HCT116 (cell line): ENCODE measurements around the gene SP100. TPM values are rescaled to one million over a fixed set of nuclear protein-coding genes. Genes with fewer than 3 reads are reported as not detected.

Experiments
- ATAC-seq: fragments of 200-7000 bp; cut with Tn5 transposase; 2 replicates; pipeline ENCODE4 v1.9.1; 2020; ENCODE audit warnings: mild to moderate bottlenecking, moderate library complexity
- BruUV-seq: library from RNA; stranded (reverse); fragments of 400-500 nt; replicated peaks from 2 replicates; lab custom pipeline; 2021; lab: Mats Ljungman, UMichigan
- CTCF ChIA-PET: fragments of 300-600 bp; sonication (Branson Sonifier 250); formaldehyde crosslinking; loops from one replicate; lab custom pipeline; 2021; ENCODE audit warnings: antibody characterized with exemption; lab: Charles Lee
- POLR2A ChIA-PET: fragments of 300-600, 350-600 bp; sonication (Branson Sonifier 250); formaldehyde crosslinking; loops from one replicate; lab custom pipeline; 2021; ENCODE audit warnings: antibody characterized with exemption; lab: Charles Lee
- RAD21 ChIA-PET, 2 experiments: fragments of 300-600 bp; sonication (Branson Sonifier 250); formaldehyde crosslinking; loops; one replicate each; lab custom pipeline; 2023; ENCODE audit warnings: low total read pairs in 2 of 2; ENCODE audit not compliant: uncharacterized antibody in 2 of 2, unreplicated experiment in 2 of 2, low non-redundant PET in 1 of 2; lab: Charles Lee
- DNase-seq: peaks from one replicate; pipeline ENCODE4 v3.0.0-alpha.2; 2010; ENCODE audit warnings: low read depth, low spot score
- H2AFZ ChIP-seq: fragments of 200-600 bp; shearing (Covaris generic), sonication (generic); 2 replicates; pipeline ENCODE4 v1.6.1; 2017; ENCODE audit warnings: low read depth, mixed run types, mixed read lengths, antibody characterized with exemption, low read length; ENCODE audit not compliant: poor library complexity, severe bottlenecking
- H3K27ac ChIP-seq: 2 replicates; pipeline ENCODE4 v1.5.1; 2012; ENCODE audit warnings: low read depth, low read length
- H3K27me3 ChIP-seq: fragments of 200-600 bp; sonication (generic); 2 replicates; pipeline ENCODE4 v1.6.1; 2016; ENCODE audit warnings: mixed run types, low read length, mixed read lengths; ENCODE audit not compliant: insufficient read depth
- H3K36me3 ChIP-seq, 2 experiments: fragments of 200-500 bp in 1 of 2; fragments of 200-600 bp in 1 of 2; sonication (Bioruptor generic) in 1 of 2; sonication (generic) in 1 of 2; 2 replicates each; pipeline versions ENCODE4 v1.5.1 to v1.6.1; 2014 to 2016; ENCODE audit warnings: low read length in 2 of 2, inconsistent platforms in 1 of 2, mixed read lengths in 1 of 2, mixed run types in 1 of 2; ENCODE audit not compliant: insufficient read depth in 2 of 2, control insufficient read depth in 1 of 2
- H3K4me1 ChIP-seq, 2 experiments: fragments of 200-600 bp in 1 of 2; sonication (generic) in 1 of 2; 2 replicates each; pipeline versions ENCODE4 v1.5.1 to v1.6.1; 2012 to 2017; ENCODE audit warnings: low read length in 2 of 2, inconsistent platforms in 1 of 2, mild to moderate bottlenecking in 1 of 2, mixed read lengths in 1 of 2, mixed run types in 1 of 2, moderate library complexity in 1 of 2; ENCODE audit not compliant: insufficient read depth in 2 of 2, control insufficient read depth in 1 of 2
- H3K4me2 ChIP-seq: fragments of 200-600 bp; sonication (generic); 2 replicates; pipeline ENCODE4 v1.6.1; 2017; ENCODE audit warnings: mixed run types, low read length, mixed read lengths
- H3K4me3 ChIP-seq, 2 experiments: fragments of 200-600 bp in 1 of 2; sonication (generic) in 1 of 2; replicated peaks in 1 of 2; 2 replicates each; pipeline ENCODE4 v1.5.1; 2011 to 2016; ENCODE audit warnings: low read length in 2 of 2, control low read depth in 1 of 2, low read depth in 1 of 2, mild to moderate bottlenecking in 1 of 2, mixed read lengths in 1 of 2, mixed run types in 1 of 2
- H3K79me2 ChIP-seq: fragments of 200-600 bp; sonication (generic); 2 replicates; pipeline ENCODE4 v1.6.1; 2017; ENCODE audit warnings: mild to moderate bottlenecking, mixed run types, low read length, moderate library complexity, mixed read lengths; ENCODE audit not compliant: insufficient read depth
- H3K9ac ChIP-seq: fragments of 200-600 bp; sonication (generic); 2 replicates; pipeline ENCODE4 v1.6.1; 2016; ENCODE audit warnings: low read length, mixed read lengths
- H3K9me2 ChIP-seq: fragments of 200-600 bp; sonication (generic), shearing (Covaris generic); 2 replicates; pipeline ENCODE4 v1.6.1; 2017; ENCODE audit warnings: mixed run types, mild to moderate bottlenecking, moderate library complexity; ENCODE audit not compliant: insufficient read depth
- H3K9me3 ChIP-seq, 2 experiments: fragments of 200-500 bp in 1 of 2; fragments of 200-600 bp in 1 of 2; sonication (Bioruptor generic) in 1 of 2; sonication (generic) in 1 of 2; 2 replicates each; pipeline ENCODE4 v1.6.1; 2014 to 2017; ENCODE audit warnings: low read length in 2 of 2, mixed read lengths in 2 of 2, inconsistent platforms in 1 of 2, low read depth in 1 of 2, mild to moderate bottlenecking in 1 of 2, mixed run types in 1 of 2, moderate library complexity in 1 of 2; ENCODE audit not compliant: control insufficient read depth in 1 of 2, insufficient read depth in 1 of 2
- H4K20me1 ChIP-seq: fragments of 200-600 bp; sonication (generic), shearing (Covaris generic); 2 replicates; pipeline ENCODE4 v1.6.1; 2017; ENCODE audit warnings: mixed run types, mild to moderate bottlenecking, moderate library complexity; ENCODE audit not compliant: insufficient read depth
- ATF3 ChIP-seq: IDR thresholded peaks from 2 replicates; pipeline ENCODE4 v1.6.1; 2012
- CBX3 ChIP-seq: IDR thresholded peaks from 2 replicates; pipeline ENCODE4 v1.6.1; 2012; ENCODE audit warnings: low read depth
- CEBPB ChIP-seq: IDR thresholded peaks from 2 replicates; pipeline ENCODE4 v1.6.1; 2012; ENCODE audit warnings: low read depth
- EGR1 ChIP-seq: IDR thresholded peaks from 2 replicates; pipeline ENCODE4 v1.6.1; 2012; ENCODE audit warnings: low read depth
- EZH2 ChIP-seq: fragments of 200-600 bp; sonication (generic); IDR thresholded peaks from 2 replicates; pipeline ENCODE4 v1.6.1; 2017; ENCODE audit warnings: antibody characterized with exemption, mixed run types
- EZH2phosphoT487 ChIP-seq: fragments of 200-600 bp; IDR thresholded peaks from 2 replicates; pipeline ENCODE4 v1.6.1; 2018; ENCODE audit warnings: antibody characterized with exemption, borderline replicate concordance
- JUND ChIP-seq: IDR thresholded peaks from 2 replicates; pipeline ENCODE4 v1.6.1; 2012
- POLR2A ChIP-seq: IDR thresholded peaks from 2 replicates; pipeline ENCODE4 v1.7.0; 2011; ENCODE audit warnings: borderline replicate concordance; ENCODE audit not compliant: insufficient read depth, insufficient read length; ENCODE audit errors: extremely low read depth
- POLR2AphosphoS5 ChIP-seq: IDR thresholded peaks from 2 replicates; pipeline ENCODE4 v1.6.1; 2011; ENCODE audit warnings: mild to moderate bottlenecking, low read depth, low read length, moderate library complexity
- RAD21 ChIP-seq: IDR thresholded peaks from 2 replicates; pipeline ENCODE4 v1.6.1; 2012; ENCODE audit warnings: low read depth, mild to moderate bottlenecking
- SIN3A ChIP-seq: IDR thresholded peaks from 2 replicates; pipeline ENCODE4 v1.6.1; 2012; ENCODE audit warnings: low read depth
- SP1 ChIP-seq: IDR thresholded peaks from 2 replicates; pipeline ENCODE4 v1.6.1; 2012; ENCODE audit warnings: low read depth
- SRF ChIP-seq: IDR thresholded peaks from 2 replicates; pipeline ENCODE4 v1.6.1; 2012; ENCODE audit warnings: low read depth
- TCF7L2 ChIP-seq: IDR thresholded peaks from 2 replicates; pipeline ENCODE4 v1.7.0; 2011; ENCODE audit warnings: borderline replicate concordance, inconsistent platforms; ENCODE audit not compliant: insufficient read depth, insufficient read length; ENCODE audit errors: extremely low read depth
- YY1 ChIP-seq: IDR thresholded peaks from 2 replicates; pipeline ENCODE4 v1.6.1; 2011; ENCODE audit warnings: low read length, low read depth, moderate library complexity, mild to moderate bottlenecking; ENCODE audit not compliant: insufficient replicate concordance; ENCODE audit errors: extremely low read depth
- ZFX ChIP-seq: fragments of 450-650 bp; IDR thresholded peaks from 2 replicates; pipeline ENCODE4 v1.6.1; 2017
- intact Hi-C: fragments of 100-400 bp; cut with micrococcal nuclease; formaldehyde crosslinking; loops from 2 replicates; pipeline ENCODE4 v1.10.0; 2022
- total RNA-seq: library from RNA; stranded (reverse); gene quantifications from one replicate; pipeline ENCODE4 v1.2.1, GENCODE V29; 2021; ENCODE audit not compliant: unreplicated experiment
- TF ChIP-seq, protein P1 (sequence below): IDR thresholded peaks from 2 replicates; pipeline ENCODE4 v1.6.1; 2011; ENCODE audit warnings: mild to moderate bottlenecking, low read length, moderate library complexity; ENCODE audit not compliant: insufficient replicate concordance; ENCODE audit errors: extremely low read depth
- TF ChIP-seq, protein P2 (sequence below): IDR thresholded peaks from 2 replicates; pipeline ENCODE4 v1.6.1; 2012; ENCODE audit warnings: low read depth
- TF ChIP-seq, protein P3 (sequence below): IDR thresholded peaks from 2 replicates; pipeline ENCODE4 v1.6.1; 2012
- TF ChIP-seq, protein P4 (sequence below), 3 experiments: fragments of 200-600 bp in 1 of 3; sonication (generic) in 1 of 3; IDR thresholded peaks in 2 of 3; conservative IDR thresholded peaks in 1 of 3; 2 replicates each; pipeline ENCODE4 v1.5.1; 2012 to 2017; ENCODE audit warnings: low read depth in 2 of 3, low read length in 2 of 3, antibody characterized with exemption in 1 of 3, borderline replicate concordance in 1 of 3, control low read depth in 1 of 3, mild to moderate bottlenecking in 1 of 3, mixed read lengths in 1 of 3, mixed run types in 1 of 3, moderate library complexity in 1 of 3; ENCODE audit not compliant: insufficient read depth in 1 of 3

Gene SP100
- total RNA-seq, 1 experiment from 2014 or later: 48.1 TPM

DNA sequence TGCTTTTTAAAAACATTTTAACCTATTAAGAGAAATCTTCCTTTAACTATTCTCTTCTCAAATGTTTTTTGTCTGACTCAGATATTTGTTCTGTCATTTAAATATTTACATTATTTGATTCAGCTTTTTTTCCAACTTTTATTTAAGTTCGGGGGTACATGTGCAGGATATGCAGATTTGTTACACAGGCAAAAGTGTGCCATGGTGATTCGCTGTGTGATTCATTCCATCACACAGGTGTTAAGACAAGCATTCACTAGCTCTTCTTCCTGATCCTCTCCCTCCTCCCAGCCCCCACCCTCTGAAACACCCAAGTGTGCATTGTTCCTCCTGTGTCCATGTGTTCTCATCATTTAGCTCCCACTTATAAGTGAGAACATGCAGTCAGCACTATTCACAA lies 19.4 kb downstream of the SP100 start:
- H3K27ac ChIP-seq: no peak overlapping the region
- H2AFZ ChIP-seq: no peak overlapping the region
- DNase-seq: no peak
- TF ChIP-seq EZH2phosphoT487 (no peak), EZH2 (no peak), TCF7L2 (no peak), CBX3 (no peak), ATF3 (no peak), CEBPB (no peak), YY1 (no peak), POLR2A (no peak), SP1 (no peak), SRF (no peak), POLR2AphosphoS5 (no peak), ZFX (no peak), RAD21 (no peak), EGR1 (no peak), SIN3A (no peak), JUND (no peak)
- TF ChIP-seq, protein P1, sequence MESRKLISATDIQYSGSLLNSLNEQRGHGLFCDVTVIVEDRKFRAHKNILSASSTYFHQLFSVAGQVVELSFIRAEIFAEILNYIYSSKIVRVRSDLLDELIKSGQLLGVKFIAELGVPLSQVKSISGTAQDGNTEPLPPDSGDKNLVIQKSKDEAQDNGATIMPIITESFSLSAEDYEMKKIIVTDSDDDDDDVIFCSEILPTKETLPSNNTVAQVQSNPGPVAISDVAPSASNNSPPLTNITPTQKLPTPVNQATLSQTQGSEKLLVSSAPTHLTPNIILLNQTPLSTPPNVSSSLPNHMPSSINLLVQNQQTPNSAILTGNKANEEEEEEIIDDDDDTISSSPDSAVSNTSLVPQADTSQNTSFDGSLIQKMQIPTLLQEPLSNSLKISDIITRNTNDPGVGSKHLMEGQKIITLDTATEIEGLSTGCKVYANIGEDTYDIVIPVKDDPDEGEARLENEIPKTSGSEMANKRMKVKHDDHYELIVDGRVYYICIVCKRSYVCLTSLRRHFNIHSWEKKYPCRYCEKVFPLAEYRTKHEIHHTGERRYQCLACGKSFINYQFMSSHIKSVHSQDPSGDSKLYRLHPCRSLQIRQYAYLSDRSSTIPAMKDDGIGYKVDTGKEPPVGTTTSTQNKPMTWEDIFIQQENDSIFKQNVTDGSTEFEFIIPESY: no peak
- TF ChIP-seq, protein P2, sequence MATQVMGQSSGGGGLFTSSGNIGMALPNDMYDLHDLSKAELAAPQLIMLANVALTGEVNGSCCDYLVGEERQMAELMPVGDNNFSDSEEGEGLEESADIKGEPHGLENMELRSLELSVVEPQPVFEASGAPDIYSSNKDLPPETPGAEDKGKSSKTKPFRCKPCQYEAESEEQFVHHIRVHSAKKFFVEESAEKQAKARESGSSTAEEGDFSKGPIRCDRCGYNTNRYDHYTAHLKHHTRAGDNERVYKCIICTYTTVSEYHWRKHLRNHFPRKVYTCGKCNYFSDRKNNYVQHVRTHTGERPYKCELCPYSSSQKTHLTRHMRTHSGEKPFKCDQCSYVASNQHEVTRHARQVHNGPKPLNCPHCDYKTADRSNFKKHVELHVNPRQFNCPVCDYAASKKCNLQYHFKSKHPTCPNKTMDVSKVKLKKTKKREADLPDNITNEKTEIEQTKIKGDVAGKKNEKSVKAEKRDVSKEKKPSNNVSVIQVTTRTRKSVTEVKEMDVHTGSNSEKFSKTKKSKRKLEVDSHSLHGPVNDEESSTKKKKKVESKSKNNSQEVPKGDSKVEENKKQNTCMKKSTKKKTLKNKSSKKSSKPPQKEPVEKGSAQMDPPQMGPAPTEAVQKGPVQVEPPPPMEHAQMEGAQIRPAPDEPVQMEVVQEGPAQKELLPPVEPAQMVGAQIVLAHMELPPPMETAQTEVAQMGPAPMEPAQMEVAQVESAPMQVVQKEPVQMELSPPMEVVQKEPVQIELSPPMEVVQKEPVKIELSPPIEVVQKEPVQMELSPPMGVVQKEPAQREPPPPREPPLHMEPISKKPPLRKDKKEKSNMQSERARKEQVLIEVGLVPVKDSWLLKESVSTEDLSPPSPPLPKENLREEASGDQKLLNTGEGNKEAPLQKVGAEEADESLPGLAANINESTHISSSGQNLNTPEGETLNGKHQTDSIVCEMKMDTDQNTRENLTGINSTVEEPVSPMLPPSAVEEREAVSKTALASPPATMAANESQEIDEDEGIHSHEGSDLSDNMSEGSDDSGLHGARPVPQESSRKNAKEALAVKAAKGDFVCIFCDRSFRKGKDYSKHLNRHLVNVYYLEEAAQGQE: no peak
- TF ChIP-seq, protein P3, sequence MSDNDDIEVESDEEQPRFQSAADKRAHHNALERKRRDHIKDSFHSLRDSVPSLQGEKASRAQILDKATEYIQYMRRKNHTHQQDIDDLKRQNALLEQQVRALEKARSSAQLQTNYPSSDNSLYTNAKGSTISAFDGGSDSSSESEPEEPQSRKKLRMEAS: no peak
- TF ChIP-seq, protein P4, sequence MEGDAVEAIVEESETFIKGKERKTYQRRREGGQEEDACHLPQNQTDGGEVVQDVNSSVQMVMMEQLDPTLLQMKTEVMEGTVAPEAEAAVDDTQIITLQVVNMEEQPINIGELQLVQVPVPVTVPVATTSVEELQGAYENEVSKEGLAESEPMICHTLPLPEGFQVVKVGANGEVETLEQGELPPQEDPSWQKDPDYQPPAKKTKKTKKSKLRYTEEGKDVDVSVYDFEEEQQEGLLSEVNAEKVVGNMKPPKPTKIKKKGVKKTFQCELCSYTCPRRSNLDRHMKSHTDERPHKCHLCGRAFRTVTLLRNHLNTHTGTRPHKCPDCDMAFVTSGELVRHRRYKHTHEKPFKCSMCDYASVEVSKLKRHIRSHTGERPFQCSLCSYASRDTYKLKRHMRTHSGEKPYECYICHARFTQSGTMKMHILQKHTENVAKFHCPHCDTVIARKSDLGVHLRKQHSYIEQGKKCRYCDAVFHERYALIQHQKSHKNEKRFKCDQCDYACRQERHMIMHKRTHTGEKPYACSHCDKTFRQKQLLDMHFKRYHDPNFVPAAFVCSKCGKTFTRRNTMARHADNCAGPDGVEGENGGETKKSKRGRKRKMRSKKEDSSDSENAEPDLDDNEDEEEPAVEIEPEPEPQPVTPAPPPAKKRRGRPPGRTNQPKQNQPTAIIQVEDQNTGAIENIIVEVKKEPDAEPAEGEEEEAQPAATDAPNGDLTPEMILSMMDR (IDR thresholded peaks at IDR 0.05 in 2 of 3, conservative IDR thresholded peaks at IDR 0.05 in 1 of 3; ENCODE audit: borderline replicate concordance in 1 of 3, insufficient read depth in 1 of 3, low read depth in 2 of 3, low read length in 2 of 3): no peak
- intact Hi-C loops: no loop called here
- H3K36me3 ChIP-seq: no peaks in the 10 kb centered on the region
- H3K27me3 ChIP-seq: no peaks in the 10 kb centered on the region
- ChIA-PET CTCF (no interaction called here), POLR2A (no interaction called here), RAD21 (no interaction called here)
- peaks cover 28% of the 10 kb centered on the region for H3K79me2 ChIP-seq
- no peaks in the 10 kb centered on the region for H3K9me2 ChIP-seq
- no peak overlapping the region for H3K9ac ChIP-seq
- no peaks in the 10 kb centered on the region for H3K9me3 ChIP-seq
- no peak overlapping the region for H3K4me2 ChIP-seq
- H4K20me1 ChIP-seq: no peaks in the 10 kb centered on the region
- no peak for ATAC-seq
- H3K4me1 ChIP-seq: no peaks in the 10 kb centered on the region
- no peak overlapping the region for H3K4me3 ChIP-seq
- no TSS peak for BruUV-seq
